ENCODE measurements around the gene SYNGR4.
"Not testable (repeated sequence)": the region's sequence is repeated elsewhere in the genome, so short reads cannot be mapped to it uniquely, and the experiment has no call there.

SYNGR4 gene

DNA sequence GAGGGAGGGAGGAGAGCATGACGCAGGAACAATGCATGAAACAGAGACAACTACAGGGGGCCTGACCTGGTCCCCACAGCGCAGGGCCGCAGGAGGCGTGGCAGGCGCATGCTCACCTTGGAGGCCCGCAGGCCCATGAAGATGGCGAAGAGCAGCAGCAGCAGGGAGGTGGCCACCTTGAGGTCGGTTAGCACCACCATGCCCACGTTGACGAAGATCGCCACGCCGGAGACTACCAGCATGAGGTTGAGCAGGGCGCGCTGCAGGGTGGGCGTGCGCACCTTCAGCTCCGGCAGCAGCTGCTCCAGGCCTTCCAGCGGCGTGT lies 21.8 kb upstream of the SYNGR4 start:
- no peak for DNase-seq

- no peak for DNase-seq
Observed at GRCh38 chr19:48342841-48343540, 21.2 kb upstream of the SYNGR4 start.

GRCh38 chr19:48344892-48345291 lies 19.3 kb upstream of the SYNGR4 start:
- no peak for DNase-seq

GRCh38 chr19:48346191-48346590 lies 18.0 kb upstream of the SYNGR4 start:
- no peak for DNase-seq

DNA sequence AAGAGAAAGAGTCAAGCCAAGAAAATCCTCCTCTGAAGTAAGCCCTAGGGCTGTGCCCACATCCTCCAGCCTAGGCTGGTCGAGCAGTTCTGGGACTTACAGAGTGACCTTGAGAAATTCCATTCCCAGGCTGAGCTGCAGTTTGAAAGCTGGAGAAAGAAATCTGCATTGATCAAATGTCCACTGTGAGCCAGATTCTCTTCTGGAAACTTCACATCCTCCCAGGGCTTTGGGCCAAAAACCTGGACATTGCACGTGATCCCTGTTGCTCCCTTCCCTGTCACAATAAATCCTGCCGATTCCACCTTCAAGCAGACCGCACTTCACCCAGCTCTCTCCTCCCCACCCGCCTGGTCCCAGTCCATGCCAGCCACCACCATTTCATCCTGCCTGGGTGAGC lies 16.1 kb upstream of the SYNGR4 start:
- no peak for DNase-seq

GRCh38 chr19:48348737-48349136 lies 15.4 kb upstream of the SYNGR4 start:
- no peak for DNase-seq

DNA sequence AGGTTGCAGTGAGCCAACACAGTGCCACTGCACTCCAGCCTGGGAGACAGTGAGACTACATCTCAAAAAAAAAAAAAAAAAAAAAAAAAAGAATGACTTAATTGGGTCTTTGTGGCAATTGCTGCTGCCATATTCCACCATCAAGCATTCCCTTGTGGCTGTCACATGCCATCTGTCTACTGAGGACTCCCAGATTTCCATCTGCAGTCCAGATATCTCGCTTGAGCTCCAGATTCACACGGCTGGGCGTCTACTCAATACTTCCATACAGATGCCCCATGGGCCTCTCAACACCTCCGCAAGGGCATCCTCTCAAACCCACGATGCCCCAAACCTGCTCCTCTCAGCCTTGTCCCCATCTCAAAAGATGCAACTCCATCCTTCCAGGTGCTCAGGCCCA lies 13.3 kb upstream of the SYNGR4 start:
- DNase-seq = no peak

DNA sequence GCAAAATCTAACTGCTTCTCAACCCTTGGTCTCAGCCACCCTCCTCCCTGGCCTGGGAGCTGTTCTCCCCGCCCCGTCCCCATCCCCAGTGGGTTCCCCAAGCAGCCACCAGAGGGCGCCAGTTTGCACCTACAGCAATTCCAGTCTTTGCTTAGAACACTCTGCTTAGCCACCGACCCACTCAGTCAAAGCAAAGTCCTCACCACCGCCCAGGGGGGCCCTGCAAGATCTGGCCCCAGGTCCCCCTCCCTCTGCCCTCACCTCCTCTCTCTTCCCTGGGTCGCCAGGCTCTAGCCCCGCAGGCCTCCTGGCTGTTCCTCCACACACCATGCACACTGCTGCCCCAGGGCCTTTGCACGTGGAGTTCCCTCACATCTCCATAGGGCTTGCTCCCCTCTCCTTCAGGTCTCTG lies 12.8 kb upstream of the SYNGR4 start:
- DNase-seq = peak; percentile 12

DNA sequence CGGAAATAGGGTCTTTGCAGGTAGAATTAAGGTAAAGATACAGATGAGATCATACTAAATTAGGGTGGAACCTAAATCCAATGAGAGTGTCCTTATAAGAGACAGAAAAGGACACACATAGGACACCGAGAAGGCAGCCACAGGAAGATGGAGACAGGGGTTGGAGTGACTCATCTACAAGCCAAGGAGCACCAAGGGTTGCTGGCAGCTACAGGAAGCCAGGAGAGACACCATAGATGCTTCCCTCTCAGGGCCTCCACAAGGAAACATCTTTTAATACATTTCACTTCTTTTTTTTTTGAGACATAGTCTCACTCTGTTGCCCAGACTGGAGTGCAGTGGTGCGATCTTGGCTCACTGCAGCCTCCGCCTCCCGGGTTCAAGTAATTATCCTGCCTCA lies 10.5 kb upstream of the SYNGR4 start:
- DNase-seq = no peak

DNA sequence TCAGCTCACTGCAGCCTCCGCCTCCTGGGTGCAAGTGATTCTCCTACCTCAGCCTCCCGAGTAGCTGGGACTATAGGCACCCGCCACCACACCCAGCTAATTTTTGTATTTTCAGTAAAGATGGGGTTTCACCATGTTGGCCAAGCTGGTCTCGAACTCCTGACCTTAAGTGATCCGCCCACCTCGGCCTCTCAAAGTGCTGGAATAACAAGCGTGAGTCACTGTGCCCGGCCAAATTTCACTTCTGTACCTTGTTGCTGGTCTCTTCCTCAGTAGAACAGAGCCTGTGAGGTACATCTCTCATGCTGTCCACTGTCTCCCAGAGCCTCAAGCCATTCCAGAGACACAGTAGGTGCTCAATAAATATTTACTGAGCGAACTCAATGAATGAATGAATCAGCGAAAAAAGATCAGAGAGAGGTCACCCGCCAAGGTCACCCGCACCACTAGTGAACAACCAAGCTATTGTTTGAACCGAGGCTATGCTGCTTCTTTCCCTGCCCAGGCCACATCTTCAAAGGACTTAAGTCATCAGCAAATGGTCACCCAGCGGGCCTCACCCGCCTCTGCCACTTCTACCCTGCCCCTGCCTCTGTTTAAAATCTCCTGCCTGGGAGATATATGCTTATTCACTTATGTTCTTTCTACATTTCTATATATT lies 9.7 kb upstream of the SYNGR4 start:
- no peak for DNase-seq

- no peak for DNase-seq
Observed at GRCh38 chr19:48355365-48355954, 8.7 kb upstream of the SYNGR4 start.

GRCh38 chr19:48359123-48359522 lies 5.0 kb upstream of the SYNGR4 start:
- DNase-seq = no peak

GRCh38 chr19:48361912-48362311 lies 2.3 kb upstream of the SYNGR4 start:
- DNase-seq = no peak

GRCh38 chr19:48362716-48363499 lies 1.3 kb upstream of the SYNGR4 start:
- peak; percentile 94 for DNase-seq

DNA sequence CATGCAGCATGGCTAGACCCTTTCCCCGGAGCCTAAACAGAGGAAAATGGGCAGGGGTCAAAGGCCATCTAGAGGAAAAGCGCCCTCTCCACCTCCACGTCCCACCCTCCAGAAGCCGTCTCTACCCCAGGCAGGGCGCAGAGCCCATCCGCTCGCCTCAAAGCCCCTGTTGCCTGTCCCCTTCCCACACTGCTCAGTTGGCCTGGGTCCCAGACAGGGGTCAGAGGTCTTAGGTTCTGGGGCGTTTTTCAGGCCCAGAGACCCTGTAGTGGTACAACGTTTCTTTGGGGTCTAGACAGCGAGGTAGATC lies 712 bp upstream of the SYNGR4 start:
- DNase-seq = peak; percentile 66

DNA sequence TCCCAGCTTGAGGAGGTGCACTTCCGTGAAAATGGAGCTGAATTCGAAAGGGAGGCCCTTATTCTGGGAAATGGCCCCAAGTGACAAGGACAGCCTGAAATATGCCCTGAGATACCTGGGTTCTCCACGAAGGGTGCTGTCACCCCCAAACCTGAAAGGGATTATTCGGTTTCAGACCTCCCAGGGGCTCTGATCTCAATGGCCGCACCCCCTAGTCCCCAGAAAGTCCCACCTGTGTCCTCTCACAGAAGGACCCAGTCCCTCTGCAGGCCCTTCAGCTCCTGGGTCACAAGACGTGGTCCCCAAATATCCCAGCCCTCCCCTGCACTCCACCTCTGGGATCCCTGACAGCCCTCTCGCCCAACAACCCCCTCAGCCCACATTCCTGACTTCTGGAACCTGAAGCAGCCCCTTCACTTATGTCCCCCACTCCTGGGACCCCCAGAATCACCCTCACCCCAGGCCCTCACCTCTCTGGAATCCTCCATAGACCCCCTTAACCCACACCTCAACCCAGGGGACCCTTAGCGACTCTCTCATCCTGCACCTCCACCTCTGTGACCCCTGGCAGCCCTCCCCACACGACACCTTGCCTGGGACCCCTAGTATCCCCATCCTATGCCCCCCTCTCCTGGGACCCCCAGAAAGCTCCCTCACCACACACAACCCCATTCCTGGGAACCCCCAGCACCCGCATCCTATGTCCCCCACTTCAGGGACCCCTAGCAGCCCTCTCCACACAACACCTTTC lies 606 bp downstream of the SYNGR4 start:
- no peak for DNase-seq

DNA sequence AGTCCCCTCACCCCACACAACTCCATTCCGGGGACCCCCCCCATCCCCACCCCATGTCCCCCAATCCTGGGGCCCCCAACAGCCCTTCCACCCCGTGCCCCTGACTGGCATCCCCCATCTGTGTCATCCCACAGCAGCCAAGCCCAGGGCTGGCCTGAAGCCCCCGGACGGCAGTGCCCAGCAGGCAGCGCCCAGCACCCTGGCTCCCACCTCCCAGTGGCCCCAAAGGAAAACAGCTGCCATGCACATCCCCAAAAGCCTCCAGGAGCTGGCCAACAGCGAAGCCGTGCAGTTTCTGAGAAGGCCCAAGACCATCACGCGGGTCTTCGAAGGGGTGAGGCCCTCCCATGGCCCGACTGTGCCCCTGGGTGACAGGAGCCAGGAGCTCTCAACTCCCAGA lies 1.4 kb downstream of the SYNGR4 start:
- DNase-seq = no peak

DNA sequence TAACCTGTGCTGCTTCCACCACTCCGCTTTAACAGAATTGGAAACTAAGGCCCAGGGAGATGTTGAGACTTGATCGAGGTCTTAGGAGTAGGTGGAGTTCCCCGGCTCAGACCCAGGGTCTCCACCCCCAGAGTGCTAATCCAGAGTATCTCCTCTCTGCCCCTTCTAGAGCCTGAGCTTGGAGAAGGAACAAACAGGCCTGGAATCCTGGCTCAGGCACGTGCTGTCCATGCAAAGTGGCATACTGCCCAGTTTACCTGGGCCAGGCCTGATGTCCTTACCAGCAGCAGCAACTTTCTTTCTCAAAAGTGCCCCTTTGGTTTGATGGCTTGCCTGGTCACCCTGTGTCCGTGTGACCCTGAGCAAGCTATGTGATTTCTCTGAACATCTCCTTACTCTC lies 3.7 kb downstream of the SYNGR4 start:
- DNase-seq = no peak

GRCh38 chr19:48368936-48369335 lies 4.8 kb downstream of the SYNGR4 start:
- no peak for DNase-seq

GRCh38 chr19:48370955-48371354 lies 6.8 kb downstream of the SYNGR4 start:
- no peak for DNase-seq

GRCh38 chr19:48371367-48371766 lies 7.2 kb downstream of the SYNGR4 start:
- DNase-seq = no peak

GRCh38 chr19:48371771-48372170 lies 7.6 kb downstream of the SYNGR4 start:
- DNase-seq = not testable (repeated sequence)

DNA sequence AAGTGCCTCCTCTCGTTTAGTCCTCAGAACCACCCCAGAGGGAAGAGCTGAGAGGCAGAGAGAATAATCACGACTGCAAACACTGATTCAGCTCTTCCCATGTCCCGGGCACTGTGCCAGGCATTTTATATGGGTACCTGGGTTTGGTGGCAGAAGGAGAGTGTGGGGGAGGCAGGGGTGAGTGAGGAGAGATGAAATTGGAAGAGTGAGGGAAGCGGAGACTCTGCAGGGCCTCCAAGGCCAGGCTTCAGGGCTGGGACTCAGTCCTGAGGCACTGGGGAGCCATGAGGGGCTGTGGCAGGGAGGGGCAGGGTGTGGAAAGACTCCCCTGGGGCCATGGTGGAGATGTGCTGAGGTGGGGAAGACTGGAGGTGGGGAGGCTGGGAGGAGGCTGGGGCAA lies 8.7 kb downstream of the SYNGR4 start:
- DNase-seq = peak; percentile 26

All from NCI-H748 treated with DMSO at 0.1 percent for 48 hours (cell line).